DMS53 (cell line): ENCODE results near the gene PCDHA8.
"Not testable (repeated sequence)": the region's sequence is repeated elsewhere in the genome, so short reads cannot be mapped to it uniquely, and the experiment has no call there.

Source experiments
- DNase-seq: peaks from one replicate; lab custom pipeline; 2025; lab: John Stamatoyannopoulos, UW

The PCDHA8 gene

GRCh38 chr5:140840978-140841962 lies at the start of gene PCDHA8:
Gene PCDHA8, plus strand, starts transcription at chr5:140841187. Its CDS starts 135 bp downstream, at chr5:140841322.
- DNase-seq: peak; percentile 78

GRCh38 chr5:140794595-140795258 lies 46.3 kb upstream of the PCDHA8 start, which contains the start of gene PCDHA2:
Gene PCDHA2, plus strand, starts transcription at chr5:140794852.
- DNase-seq: peak; percentile 93

GRCh38 chr5:140795259-140795641 lies 45.7 kb upstream of the PCDHA8 start:
- peak; percentile 92 for DNase-seq

- DNase-seq: not testable (repeated sequence)
These were observed 44.8 kb upstream of the PCDHA8 start for GRCh38 chr5:140796072-140796717.

- no peak for DNase-seq
These were observed 44.3 kb upstream of the PCDHA8 start for GRCh38 chr5:140796718-140797095.

- peak; percentile 92 for DNase-seq
These were observed 40.0 kb upstream of the PCDHA8 start, which contains the start of gene PCDHA3 for GRCh38 chr5:140800816-140801493. Gene PCDHA3, plus strand, starts transcription at chr5:140801057.

- DNase-seq: peak; percentile 90
These were observed 39.5 kb upstream of the PCDHA8 start for GRCh38 chr5:140801494-140801841.

- DNase-seq: not testable (repeated sequence)
These were observed 38.6 kb upstream of the PCDHA8 start for GRCh38 chr5:140802381-140802780.

- DNase-seq: no peak
These were observed 38.2 kb upstream of the PCDHA8 start for GRCh38 chr5:140802781-140803271.

- DNase-seq: peak; percentile 92
These were observed 33.9 kb upstream of the PCDHA8 start, which contains the start of gene PCDHA4 for GRCh38 chr5:140806834-140807775. Gene PCDHA4, plus strand, starts transcription at chr5:140807068.

GRCh38 chr5:140808241-140808888 lies 32.6 kb upstream of the PCDHA8 start:
- not testable (repeated sequence) for DNase-seq

- DNase-seq: no peak
These were observed 32.1 kb upstream of the PCDHA8 start for GRCh38 chr5:140808889-140809291.

- peak; percentile 77 for DNase-seq
These were observed 19.4 kb upstream of the PCDHA8 start, which contains the start of gene PCDHA5 for GRCh38 chr5:140821375-140822280. Gene PCDHA5, plus strand, starts transcription at chr5:140821613.

- DNase-seq: no peak
These were observed 18.7 kb upstream of the PCDHA8 start for GRCh38 chr5:140822281-140822629.

- not testable (repeated sequence) for DNase-seq
These were observed 18.0 kb upstream of the PCDHA8 start for GRCh38 chr5:140822969-140823368.

GRCh38 chr5:140823475-140823874 lies 17.5 kb upstream of the PCDHA8 start:
- DNase-seq: no peak

GRCh38 chr5:140827704-140828361 lies 13.2 kb upstream of the PCDHA8 start, which contains the start of gene PCDHA6:
Gene PCDHA6, plus strand, starts transcription at chr5:140827960. Its CDS starts 132 bp downstream, at chr5:140828092.
- peak; percentile 59 for DNase-seq

GRCh38 chr5:140828362-140828737 lies 12.6 kb upstream of the PCDHA8 start:
- DNase-seq: peak; percentile 68
